PC-3 (cell line): ENCODE data around the gene EYS.

Source experiments
- CTCF ChIP-seq: fragments of 300-600 bp; sonication (generic); conservative IDR thresholded peaks from 2 replicates; pipeline ENCODE4 v1.5.1; 2017; ENCODE audit warnings: antibody characterized with exemption, low read depth, mild to moderate bottlenecking, low read length
- EZH2 ChIP-seq: fragments of 300-600 bp; sonication (generic); IDR thresholded peaks from one replicate; pipeline ENCODE4 v1.6.1; 2017; ENCODE audit warnings: antibody characterized with exemption, mild to moderate bottlenecking, low read length; ENCODE audit not compliant: unreplicated experiment

GRCh38 chr6:64847396-64847795, 859.6 kb downstream of the EYS start:
- no peak for TF ChIP-seq CTCF
- TF ChIP-seq EZH2, result no peak
